GM19328 (cell line): ENCODE measurements around the gene ZNF484.
"Not testable (repeated sequence)": the region's sequence is repeated elsewhere in the genome, so short reads cannot be mapped to it uniquely, and the experiment has no call there.

ENCODE experiments used
- ATAC-seq: cut with Tn5 transposase; IDR thresholded peaks from one replicate; pipeline ENCODE4 v1.9.1; 2021; ENCODE audit warnings: mild to moderate bottlenecking, moderate library complexity; ENCODE audit not compliant: unreplicated experiment

The ZNF484 gene

GRCh38 chr9:92864152-92864551 is 13.7 kb downstream of the ZNF484 start:
- no peak for ATAC-seq

- ATAC-seq = no peak
These were observed 17.0 kb downstream of the ZNF484 start for GRCh38 chr9:92860867-92861266.

GRCh38 chr9:92857236-92857635 is 20.6 kb downstream of the ZNF484 start:
- ATAC-seq = no peak

GRCh38 chr9:92853716-92854115 is 24.1 kb downstream of the ZNF484 start:
- no peak for ATAC-seq

- no peak for ATAC-seq
These were observed 26.9 kb downstream of the ZNF484 start for GRCh38 chr9:92850898-92851297.

- ATAC-seq = not testable (repeated sequence)
These were observed 29.1 kb downstream of the ZNF484 start for GRCh38 chr9:92848740-92849139.

GRCh38 chr9:92846662-92847145 is 31.1 kb downstream of the ZNF484 start:
- ATAC-seq = no peak

- ATAC-seq = not testable (repeated sequence)
These were observed 39.4 kb downstream of the ZNF484 start for GRCh38 chr9:92838411-92838810.

- ATAC-seq = no peak
These were observed 40.6 kb downstream of the ZNF484 start for GRCh38 chr9:92837191-92837590.

GRCh38 chr9:92829420-92829819 is 48.4 kb downstream of the ZNF484 start:
- no peak for ATAC-seq

- not testable (repeated sequence) for ATAC-seq
These were observed 52.8 kb downstream of the ZNF484 start for GRCh38 chr9:92825065-92825464.

- no peak for ATAC-seq
These were observed 56.9 kb downstream of the ZNF484 start for GRCh38 chr9:92820964-92821363.

GRCh38 chr9:92819898-92820297 is 57.9 kb downstream of the ZNF484 start:
- ATAC-seq = not testable (repeated sequence)

GRCh38 chr9:92809629-92810326 is 68.1 kb downstream of the ZNF484 start:
- ATAC-seq = not testable (repeated sequence)

- no peak for ATAC-seq
These were observed 68.9 kb downstream of the ZNF484 start for GRCh38 chr9:92808726-92809451.

GRCh38 chr9:92807757-92808725 is 69.8 kb downstream of the ZNF484 start:
- ATAC-seq = no peak

- ATAC-seq = no peak
These were observed 70.6 kb downstream of the ZNF484 start for GRCh38 chr9:92807031-92807756.

GRCh38 chr9:92804727-92805126 is 73.1 kb downstream of the ZNF484 start:
- no peak for ATAC-seq

- ATAC-seq = no peak
These were observed 79.5 kb downstream of the ZNF484 start for GRCh38 chr9:92798358-92798757.

- not testable (repeated sequence) for ATAC-seq
These were observed 81.5 kb downstream of the ZNF484 start for GRCh38 chr9:92796337-92796804.
